Measurements from ENCODE around the gene IFI44. TPM values are rescaled to one million over a fixed set of nuclear protein-coding genes. Genes with fewer than 3 reads are reported as not detected.

The IFI44 gene
- total and polyA plus RNA-seq, 2 of the 8 experiments (the other 6 are each of a cell fraction or from before 2014, with no cell fraction given) = not detected

GRCh38 chr1:78678324-78678723, 28.7 kb downstream of the IFI44 start:
- Histone ChIP-seq H2BK5ac (ENCODE audit: low read depth, low read length) (no peak overlapping the region), H2AK5ac (ENCODE audit: low read depth, low read length) (no peak overlapping the region), H3K27me3 (replicated peaks in 1 of 4; ENCODE audit: control insufficient read depth in 3 of 4, extremely low read depth in 1 of 4, insufficient read depth in 3 of 4, low read length in 3 of 4) (no peaks in the 10 kb centered on the region), H3K56ac (replicated peaks; ENCODE audit: insufficient read length, low read depth, low read length) (no peak overlapping the region), H3K4me3 (ENCODE audit: extremely low read depth in 1 of 4, insufficient read depth in 2 of 4, low read depth in 3 of 4, low read length in 4 of 4) (no peak overlapping the region), H3K79me1 (ENCODE audit: low read depth, low read length) (no peaks in the 10 kb centered on the region), H4K5ac (ENCODE audit: insufficient read length, low read depth, low read length) (no peak overlapping the region), H2BK12ac (ENCODE audit: low read depth, low read length) (no peak overlapping the region), H2BK15ac (ENCODE audit: low read length) (no peak overlapping the region), H3K36me3 (ENCODE audit: control insufficient read depth in 2 of 4, insufficient read depth in 4 of 4, low read length in 3 of 4) (no peaks in the 10 kb centered on the region), H3K18ac (ENCODE audit: extremely low read depth, low read length) (no peak overlapping the region), H4K20me1 (replicated peaks in 1 of 2; ENCODE audit: control insufficient read depth in 1 of 2, insufficient read depth in 2 of 2, low read length in 2 of 2) (no peaks in the 10 kb centered on the region), H3K23me2 (ENCODE audit: low read depth, low read length) (no peaks in the 10 kb centered on the region), H3K4me2 (ENCODE audit: insufficient read depth in 1 of 2, low read depth in 2 of 2, low read length in 2 of 2) (no peak overlapping the region), H3K4me1 (replicated peaks in 1 of 4; ENCODE audit: control insufficient read depth in 3 of 4, insufficient read depth in 4 of 4, low read length in 3 of 4) (no peaks in the 10 kb centered on the region), H3K27ac (ENCODE audit: low read depth, low read length) (no peak overlapping the region), H3K79me2 (ENCODE audit: control insufficient read depth in 1 of 2, insufficient read depth in 2 of 2, low read length in 2 of 2) (no peaks in the 10 kb centered on the region), H2AFZ (ENCODE audit: low read length) (0 out of 2 replicates have a peak overlapping the region, but pooled peaks have one; percentile 75), H3K9ac (replicated peaks in 1 of 4; ENCODE audit: extremely low read depth in 1 of 4, low read depth in 3 of 4, low read length in 3 of 4) (no peak overlapping the region), H3K14ac (ENCODE audit: insufficient read length) (no peak overlapping the region), H3K4ac (replicated peaks; ENCODE audit: insufficient read length, low read depth, low read length) (no peak overlapping the region), H2BK120ac (replicated peaks; ENCODE audit: low read depth, low read length) (no peak overlapping the region), H4K8ac (ENCODE audit: extremely low read depth, insufficient read depth, low read length) (no peak overlapping the region), H3K9me3 (ENCODE audit: insufficient read depth in 2 of 2, low read depth in 1 of 2, low read length in 1 of 2) (no peaks in the 10 kb centered on the region), H4K91ac (replicated peaks; ENCODE audit: insufficient read length, low read length) (no peak overlapping the region), H2BK20ac (ENCODE audit: low read length) (no peak overlapping the region), H3K23ac (ENCODE audit: insufficient read length) (no peak overlapping the region)
- no peak for DNase-seq (ENCODE audit: low read depth in 1 of 2, low spot score in 2 of 2)
- no peak for FAIRE-seq
- CTCF ChIA-PET (ENCODE audit: partially characterized antibody) = interaction anchor here (0.5 to 2.1 kb wide), 6 partner anchors 13 to 501 kb away, joined by 3 to 5 read pairs (median 3); no protein-coding TSS in a partner anchor
- POLR2A ChIA-PET (ENCODE audit: partially characterized antibody) = no interaction called here
- TF ChIP-seq TBP (IDR thresholded peaks at IDR 0.05; ENCODE audit: low read depth, low read length) (no peak), JUN (IDR thresholded peaks at IDR 0.05; ENCODE audit: low read depth, low read length) (no peak), SP1 (IDR thresholded peaks at IDR 0.05; ENCODE audit: low read depth, low read length) (no peak), EP300 (IDR thresholded peaks at IDR 0.05; ENCODE audit: borderline replicate concordance in 1 of 2, low read depth in 2 of 2, low read length in 2 of 2) (no peak), BCL11A (IDR thresholded peaks at IDR 0.05; ENCODE audit: low read depth in 2 of 2, low read length in 2 of 2) (no peak), POLR2AphosphoS5 (IDR thresholded peaks at IDR 0.05; ENCODE audit: low read depth, low read length) (no peak), ASH2L (IDR thresholded peaks at IDR 0.05; ENCODE audit: low read length) (no peak), HDAC2 (IDR thresholded peaks at IDR 0.05; ENCODE audit: borderline replicate concordance in 1 of 2, low read depth in 2 of 2, low read length in 2 of 2) (no peak), SIRT6 (IDR thresholded peaks at IDR 0.05; ENCODE audit: low read length) (no peak)
